Right lobe of liver (tissue), 4 donors: Measurements from ENCODE around the gene AMELX.

Experiments used
- CTCF ChIP-seq, 4 donors: fragments of 200-600 bp in 3 of 4; fragments of 450-650 bp in 1 of 4; IDR thresholded peaks; one replicate each; pipeline versions ENCODE4 v1.5.1 to v1.8.0; 2016 to 2022; ENCODE audit warnings: antibody characterized with exemption in 4 of 4, mild to moderate bottlenecking in 2 of 4
- POLR2A ChIP-seq: fragments of 450-650 bp; IDR thresholded peaks from one replicate; pipeline ENCODE4 v1.6.1; 2017; ENCODE audit warnings: antibody characterized with exemption, mild to moderate bottlenecking
- donor health status: DM: no; HTN: no; CAD: no.
- donor health status: DM: no; HTN: no; CAD: no.
- donor health status: DM: no; HTN: yes; CAD: no.

- TF ChIP-seq CTCF (IDR thresholded peaks at IDR 0.05): no peak
- no peak for TF ChIP-seq POLR2A
Observed at GRCh38 chrX:11321986-11322385, 28.8 kb downstream of the AMELX start.
